ENCODE results near the gene POPDC2. TPM values are rescaled to one million over a fixed set of nuclear protein-coding genes. Genes with fewer than 3 reads are reported as not detected.
A peak's percentile ranks its signal among the peaks of the same experiment; 100 is the strongest.

The POPDC2 gene
- total RNA-seq, 2 donors from 2014 or later = 4.0 to 4.7 TPM

DNA sequence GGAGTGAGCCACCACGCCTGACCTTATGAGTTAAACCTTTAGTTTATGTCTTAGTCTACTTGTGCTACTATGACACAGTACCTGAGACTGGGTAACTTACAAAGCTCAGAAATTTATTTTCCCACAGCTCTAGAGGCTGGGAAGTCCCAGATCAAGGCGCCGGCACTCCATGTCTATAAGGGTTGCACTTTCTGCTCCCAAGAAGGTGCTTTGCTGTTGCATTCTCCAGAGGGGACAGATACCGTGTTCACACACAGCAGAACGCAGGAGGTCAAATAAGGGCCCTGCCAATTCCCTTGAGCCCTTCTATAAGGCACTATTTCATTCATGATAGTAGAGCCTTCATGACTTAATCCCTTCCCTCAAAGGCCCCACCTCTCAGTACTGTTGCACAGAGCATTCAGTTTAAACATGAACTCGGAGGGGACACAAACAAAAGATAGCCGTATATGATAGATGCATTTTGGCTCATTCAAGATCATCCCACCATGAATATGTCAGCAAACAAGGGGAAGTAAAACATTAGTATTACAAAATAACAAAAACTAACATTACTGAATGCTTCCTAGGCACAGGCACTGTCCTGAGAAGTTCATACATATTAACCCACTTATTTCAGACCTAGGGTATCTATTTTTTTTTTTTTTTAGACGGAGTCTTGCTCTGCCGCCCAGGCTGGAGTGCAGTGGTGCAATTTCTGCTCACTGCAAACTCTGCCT is 36.2 kb downstream of the POPDC2 start:
- Mint-ChIP-seq H3K27me3 (no peaks in the 10 kb centered on the region), H3K4me3 (no peak overlapping the region), H3K27ac (no peak overlapping the region), H3K9me3 (no peaks in the 10 kb centered on the region), H3K4me1 (peaks cover 32% of the 10 kb centered on the region), H3K36me3 (ENCODE audit: low read depth) (no peaks in the 10 kb centered on the region)
- no peak for ATAC-seq (replicated peaks)

DNA sequence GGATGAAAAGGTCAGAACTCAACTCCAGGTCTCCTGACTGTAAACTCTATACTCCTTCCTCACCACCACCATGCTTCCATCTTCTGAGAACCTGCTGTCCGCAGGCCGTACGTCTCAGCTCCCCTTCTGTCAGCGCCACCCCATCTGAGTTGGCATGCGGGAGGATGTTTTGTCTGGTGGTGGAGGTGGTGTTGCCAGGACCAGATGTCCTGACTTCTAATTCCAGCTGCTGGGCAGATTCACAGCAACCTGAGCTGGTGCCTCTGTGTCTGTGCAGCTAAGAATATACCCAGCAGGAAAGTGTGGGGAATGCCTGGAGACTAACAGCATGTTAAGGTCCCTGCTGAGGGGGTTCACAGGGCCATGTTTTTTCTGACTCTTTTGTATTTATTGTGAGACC is 39.5 kb downstream of the POPDC2 start:
- H3K27ac Mint-ChIP-seq = no peak overlapping the region
- no peak overlapping the region for H3K4me3 Mint-ChIP-seq
- no peaks in the 10 kb centered on the region for H3K9me3 Mint-ChIP-seq
- peaks cover 5% of the 10 kb centered on the region for H3K4me1 Mint-ChIP-seq
- H3K36me3 Mint-ChIP-seq (ENCODE audit: low read depth) = no peaks in the 10 kb centered on the region
- no peak for ATAC-seq (replicated peaks)
- H3K27me3 Mint-ChIP-seq = no peaks in the 10 kb centered on the region

DNA sequence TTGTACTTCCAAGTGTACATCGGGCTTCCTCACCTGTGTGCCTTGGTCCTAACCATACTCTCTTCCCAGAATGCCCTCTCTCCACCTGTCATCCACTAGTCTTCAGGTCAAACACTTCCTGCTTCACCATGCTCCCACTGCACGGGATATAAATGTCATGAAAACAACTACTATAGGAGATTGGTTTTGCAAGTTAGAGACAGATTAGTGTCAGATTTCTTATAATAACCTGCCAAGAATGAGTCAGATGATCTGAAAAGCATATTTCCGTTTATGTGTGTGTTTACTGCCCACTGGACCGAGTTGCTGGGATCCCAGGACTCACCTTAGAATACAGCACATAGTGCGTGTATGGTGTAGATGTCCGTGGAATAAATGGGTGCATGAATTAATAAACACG is 41.3 kb downstream of the POPDC2 start:
- H3K9me3 Mint-ChIP-seq = no peaks in the 10 kb centered on the region

DNA sequence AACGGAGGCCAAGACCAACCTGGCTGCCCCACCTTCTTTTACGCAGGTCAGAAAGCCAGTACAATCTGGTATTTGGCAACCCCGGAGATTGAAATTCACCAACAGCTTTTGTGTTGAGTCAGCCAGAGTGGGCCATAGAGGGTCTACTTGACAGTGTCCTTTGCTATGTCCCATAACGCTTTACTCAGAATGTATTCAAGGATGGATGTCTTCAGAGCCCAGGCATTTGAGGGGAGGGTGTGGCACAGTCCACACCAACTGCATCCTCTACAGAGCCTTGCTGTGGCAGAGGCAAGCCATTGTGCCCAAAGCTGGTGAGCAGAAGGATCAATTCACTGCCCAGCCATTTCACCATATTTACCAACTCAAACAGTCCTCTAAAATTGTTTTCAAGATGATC is 44.3 kb downstream of the POPDC2 start:
- H3K27ac Mint-ChIP-seq = no peak overlapping the region
- H3K27me3 Mint-ChIP-seq = peaks cover 5% of the 10 kb centered on the region
- no peak for ATAC-seq (replicated peaks)
- no peak overlapping the region for H3K4me3 Mint-ChIP-seq
- no peaks in the 10 kb centered on the region for H3K36me3 Mint-ChIP-seq (ENCODE audit: low read depth)
- no peaks in the 10 kb centered on the region for H3K9me3 Mint-ChIP-seq
- H3K4me1 Mint-ChIP-seq = no peaks in the 10 kb centered on the region

More for the DNA sequence above, 41.3 kb downstream of the POPDC2 start:
- no peaks in the 10 kb centered on the region for H3K27me3 Mint-ChIP-seq
- no peaks in the 10 kb centered on the region for H3K36me3 Mint-ChIP-seq (ENCODE audit: low read depth)
- no peaks in the 10 kb centered on the region for H3K4me1 Mint-ChIP-seq
- H3K4me3 Mint-ChIP-seq = no peak overlapping the region
- H3K27ac Mint-ChIP-seq = no peak overlapping the region
- ATAC-seq (replicated peaks) = no peak

DNA sequence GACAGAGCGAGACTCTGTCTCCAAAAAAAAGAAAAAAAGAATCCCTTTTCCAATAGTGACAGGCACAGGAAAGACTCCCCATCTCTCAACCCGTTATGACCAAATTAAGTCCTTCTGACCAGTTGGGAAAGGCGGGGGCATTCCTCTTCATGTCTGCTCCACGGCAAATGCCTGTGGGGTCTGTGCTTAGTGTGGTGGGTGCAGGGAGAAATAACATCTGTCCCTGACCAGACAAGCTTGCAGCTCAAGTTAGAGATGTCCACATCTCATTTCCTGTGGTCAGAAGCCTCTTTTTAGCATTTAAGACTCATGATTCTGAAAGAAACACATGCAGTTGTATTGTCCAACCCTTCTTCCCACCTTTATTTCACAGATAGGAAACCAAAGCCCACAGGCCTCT is 46.5 kb downstream of the POPDC2 start:
- no peaks in the 10 kb centered on the region for H3K9me3 Mint-ChIP-seq
- peaks cover 5% of the 10 kb centered on the region for H3K27me3 Mint-ChIP-seq
- H3K36me3 Mint-ChIP-seq (ENCODE audit: low read depth) = no peaks in the 10 kb centered on the region
- H3K4me3 Mint-ChIP-seq = no peak overlapping the region
- no peak overlapping the region for H3K27ac Mint-ChIP-seq
- no peaks in the 10 kb centered on the region for H3K4me1 Mint-ChIP-seq
- ATAC-seq (replicated peaks) = no peak

DNA sequence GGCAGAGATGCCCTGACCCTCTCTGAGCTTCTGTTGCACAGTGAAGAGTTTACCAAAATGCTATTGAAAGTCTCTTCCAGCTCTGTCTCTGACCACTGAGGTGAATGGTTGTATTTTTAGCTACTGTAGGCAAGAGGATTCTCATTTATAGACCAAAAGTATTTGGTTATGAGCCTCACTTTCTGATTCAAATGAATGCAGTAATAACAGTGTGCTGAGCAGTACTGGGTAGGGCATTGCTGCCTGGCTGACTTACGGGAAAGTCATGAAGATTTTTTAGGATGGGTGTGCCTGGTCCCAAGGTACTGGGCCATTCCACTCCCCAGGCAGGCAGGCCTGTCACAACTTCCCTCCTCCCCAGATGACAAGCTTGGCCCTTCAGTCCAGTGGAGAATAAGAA is 47.2 kb downstream of the POPDC2 start:
- Mint-ChIP-seq H3K27me3 (peaks cover 5% of the 10 kb centered on the region), H3K4me3 (no peak overlapping the region), H3K4me1 (no peaks in the 10 kb centered on the region), H3K9me3 (no peaks in the 10 kb centered on the region), H3K27ac (no peak overlapping the region), H3K36me3 (ENCODE audit: low read depth) (no peaks in the 10 kb centered on the region)
- ATAC-seq (replicated peaks) = no peak

DNA sequence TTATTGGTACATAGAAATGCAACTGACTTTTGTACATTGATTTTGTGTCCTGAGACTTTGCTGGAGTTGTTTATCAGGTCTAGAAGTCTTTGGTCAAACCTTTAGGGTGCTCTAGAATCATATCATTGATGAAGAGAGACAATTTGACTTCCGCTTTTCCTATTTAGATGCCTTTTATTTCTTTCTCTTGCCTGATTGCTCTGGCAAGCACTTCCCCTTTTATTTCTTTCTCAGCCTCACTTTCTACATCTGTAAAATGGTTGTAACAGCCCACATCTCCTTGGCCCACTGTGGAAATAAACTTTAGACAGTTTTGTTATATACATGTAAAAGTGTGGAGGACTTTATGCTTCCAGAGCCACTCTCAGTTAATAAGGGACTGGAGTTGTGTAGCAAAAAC is 48.7 kb downstream of the POPDC2 start:
- no peak for ATAC-seq (replicated peaks)
- Mint-ChIP-seq H3K4me1 (no peaks in the 10 kb centered on the region), H3K27me3 (peaks cover 5% of the 10 kb centered on the region), H3K27ac (no peak overlapping the region), H3K4me3 (no peak overlapping the region), H3K9me3 (no peaks in the 10 kb centered on the region), H3K36me3 (ENCODE audit: low read depth) (no peaks in the 10 kb centered on the region)

DNA sequence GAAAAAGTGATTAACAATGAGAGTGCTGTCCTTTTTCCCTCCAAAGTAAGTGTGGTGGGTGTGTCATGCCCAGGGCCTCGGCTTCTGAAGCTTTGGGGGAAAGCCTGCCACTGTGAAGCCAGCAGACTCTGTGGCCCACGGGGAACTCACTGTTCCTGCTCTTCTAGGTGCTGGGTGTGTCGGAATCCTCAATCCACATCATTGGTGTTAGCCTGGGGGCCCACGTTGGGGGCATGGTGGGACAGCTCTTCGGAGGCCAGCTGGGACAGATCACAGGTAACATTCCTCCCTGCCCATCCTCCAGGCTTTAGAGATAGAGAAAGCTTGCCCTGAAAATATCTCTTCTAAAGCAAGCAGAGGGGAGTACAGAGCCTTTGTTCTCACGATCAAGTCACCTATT is 51.1 kb downstream of the POPDC2 start:
- no peak for ATAC-seq (replicated peaks)
- H3K4me3 Mint-ChIP-seq = no peak overlapping the region

DNA sequence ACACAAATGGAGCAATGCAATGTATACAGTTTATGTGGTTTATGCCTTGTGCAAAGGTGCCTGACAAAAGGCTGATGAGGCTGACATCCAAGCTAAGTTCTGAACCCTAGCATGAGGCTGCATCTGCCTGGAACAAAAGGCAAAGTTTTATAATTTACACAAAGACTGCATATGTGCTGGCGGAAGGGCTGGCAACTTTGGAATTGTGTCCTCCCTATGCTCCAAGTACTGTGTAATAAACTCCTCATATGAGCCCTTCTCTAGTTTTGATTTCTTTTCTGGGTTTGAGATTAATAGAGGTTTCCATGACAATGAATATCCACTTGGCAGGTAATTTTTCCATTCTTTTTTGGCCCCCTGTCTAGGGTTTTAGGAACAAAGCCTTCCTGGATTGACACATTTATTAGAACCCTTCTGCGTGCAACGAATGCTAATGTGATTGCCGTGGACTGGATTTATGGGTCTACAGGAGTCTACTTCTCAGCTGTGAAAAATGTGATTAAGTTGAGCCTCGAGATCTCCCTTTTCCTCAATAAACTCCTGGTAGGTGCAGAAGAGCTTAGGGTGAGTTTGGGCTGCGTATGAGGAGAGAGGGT is 51.9 kb downstream of the POPDC2 start:
- H3K27ac Mint-ChIP-seq = no peak overlapping the region
- H3K36me3 Mint-ChIP-seq (ENCODE audit: low read depth) = no peaks in the 10 kb centered on the region
- H3K9me3 Mint-ChIP-seq = no peaks in the 10 kb centered on the region
- H3K4me1 Mint-ChIP-seq = peaks cover 4% of the 10 kb centered on the region
- H3K4me3 Mint-ChIP-seq = no peak overlapping the region
- peaks cover 5% of the 10 kb centered on the region for H3K27me3 Mint-ChIP-seq
- ATAC-seq (replicated peaks) = no peak

More for the DNA sequence above, 51.1 kb downstream of the POPDC2 start:
- H3K36me3 Mint-ChIP-seq (ENCODE audit: low read depth) = no peaks in the 10 kb centered on the region
- peaks cover 5% of the 10 kb centered on the region for H3K27me3 Mint-ChIP-seq
- peaks cover 1% of the 10 kb centered on the region for H3K4me1 Mint-ChIP-seq
- no peaks in the 10 kb centered on the region for H3K9me3 Mint-ChIP-seq
- no peak overlapping the region for H3K27ac Mint-ChIP-seq

DNA sequence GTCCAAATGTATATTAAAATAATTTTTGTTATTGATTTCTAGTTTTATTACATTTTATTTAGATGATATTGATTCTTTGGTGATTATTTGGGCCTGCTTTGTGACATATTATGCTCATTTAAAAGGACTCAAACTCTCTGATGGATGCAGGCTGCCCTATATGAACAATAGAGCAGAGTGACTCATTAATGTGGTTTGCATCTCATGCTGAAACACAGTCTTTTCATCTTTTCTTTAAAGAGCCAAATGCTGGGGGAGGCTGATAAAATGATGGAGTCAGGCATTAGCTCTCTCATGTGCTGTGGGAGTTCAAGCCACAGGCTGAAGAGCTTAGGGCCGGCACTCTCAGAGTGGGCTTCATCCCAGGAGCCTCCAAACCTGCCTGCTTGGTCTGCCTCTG is 55.5 kb downstream of the POPDC2 start:
- Mint-ChIP-seq H3K27me3 (peaks cover under 1% of the 10 kb centered on the region), H3K4me1 (peaks cover 5% of the 10 kb centered on the region), H3K27ac (no peak overlapping the region), H3K9me3 (no peaks in the 10 kb centered on the region), H3K4me3 (no peak overlapping the region), H3K36me3 (ENCODE audit: low read depth) (no peaks in the 10 kb centered on the region)
- ATAC-seq (replicated peaks) = peak; percentile 78

DNA sequence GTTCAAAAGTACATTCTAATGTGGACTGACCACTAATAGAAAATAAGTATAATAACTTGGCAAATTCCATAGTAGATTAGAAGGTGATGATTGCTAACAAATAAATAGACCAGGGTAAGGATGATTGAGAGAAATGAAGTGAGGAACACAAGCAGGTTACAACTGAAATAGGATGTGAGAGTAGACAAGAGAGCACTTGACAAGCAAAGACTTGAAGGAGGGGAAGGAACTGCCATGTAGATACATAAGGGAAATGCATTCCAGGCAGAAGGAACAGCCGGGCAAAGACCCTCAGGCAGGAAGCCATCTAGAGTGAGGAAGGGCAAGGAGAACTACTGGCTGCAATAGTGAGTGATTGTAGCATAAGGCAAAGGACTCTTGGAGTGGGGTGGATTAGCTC is 57.7 kb downstream of the POPDC2 start:
- peaks cover 16% of the 10 kb centered on the region for H3K4me1 Mint-ChIP-seq
- H3K9me3 Mint-ChIP-seq = no peaks in the 10 kb centered on the region
- H3K4me3 Mint-ChIP-seq = no peak overlapping the region
- H3K27ac Mint-ChIP-seq = no peak overlapping the region
- ATAC-seq (replicated peaks) = no peak
- no peaks in the 10 kb centered on the region for H3K36me3 Mint-ChIP-seq (ENCODE audit: low read depth)
- peaks cover 3% of the 10 kb centered on the region for H3K27me3 Mint-ChIP-seq

DNA sequence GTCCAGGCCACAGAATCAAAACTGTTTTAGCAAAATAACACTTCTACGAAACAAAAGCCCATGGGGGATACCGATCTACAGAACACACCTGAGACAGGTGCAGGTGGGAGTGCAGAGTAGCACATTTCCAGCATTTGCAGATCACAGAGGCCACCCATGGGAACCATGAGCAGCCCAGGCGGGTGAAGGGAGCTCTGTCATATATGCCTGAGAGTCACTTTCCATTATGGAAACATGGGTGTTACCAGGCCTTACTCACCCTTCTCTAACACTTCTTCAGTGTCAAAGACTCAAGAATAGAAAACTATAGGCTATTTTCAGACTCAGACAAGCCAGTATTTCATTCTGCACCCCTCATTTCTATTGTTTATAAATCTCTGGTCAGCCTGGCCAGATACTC is 59.2 kb downstream of the POPDC2 start:
- Mint-ChIP-seq H3K36me3 (ENCODE audit: low read depth) (no peaks in the 10 kb centered on the region), H3K27me3 (peaks cover 3% of the 10 kb centered on the region), H3K27ac (peak overlapping the region; percentile 81), H3K4me3 (peak overlapping the region; percentile 45), H3K4me1 (peaks cover 20% of the 10 kb centered on the region), H3K9me3 (no peaks in the 10 kb centered on the region)
- peak; percentile 60 for ATAC-seq (replicated peaks)

DNA sequence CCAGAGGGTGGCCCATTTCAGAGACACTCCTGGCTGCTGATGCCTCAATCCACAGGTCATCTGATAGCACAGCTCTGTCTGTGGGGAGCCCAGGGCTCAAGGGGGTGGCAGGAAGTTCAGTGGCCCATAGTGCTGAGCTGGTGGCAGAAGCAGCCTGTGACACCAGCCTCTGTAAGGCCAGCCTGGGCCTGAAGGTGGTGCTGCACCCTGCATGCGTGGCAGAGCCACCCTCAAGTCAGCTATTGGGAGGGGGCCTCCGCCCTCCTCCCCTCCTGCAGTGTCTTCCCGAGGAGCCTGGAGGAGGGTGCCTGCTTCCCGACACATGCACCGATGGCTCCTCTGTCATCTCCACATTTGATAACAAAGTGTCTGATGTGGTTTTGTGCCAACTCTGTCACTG is 59.7 kb downstream of the POPDC2 start:
- H3K36me3 Mint-ChIP-seq (ENCODE audit: low read depth) = no peaks in the 10 kb centered on the region
- peaks cover 22% of the 10 kb centered on the region for H3K4me1 Mint-ChIP-seq
- H3K27ac Mint-ChIP-seq = peak overlapping the region; percentile 81
- H3K9me3 Mint-ChIP-seq = no peaks in the 10 kb centered on the region
- ATAC-seq (replicated peaks) = peak; percentile 61
- peak overlapping the region; percentile 45 for H3K4me3 Mint-ChIP-seq
- H3K27me3 Mint-ChIP-seq = peaks cover 3% of the 10 kb centered on the region

DNA sequence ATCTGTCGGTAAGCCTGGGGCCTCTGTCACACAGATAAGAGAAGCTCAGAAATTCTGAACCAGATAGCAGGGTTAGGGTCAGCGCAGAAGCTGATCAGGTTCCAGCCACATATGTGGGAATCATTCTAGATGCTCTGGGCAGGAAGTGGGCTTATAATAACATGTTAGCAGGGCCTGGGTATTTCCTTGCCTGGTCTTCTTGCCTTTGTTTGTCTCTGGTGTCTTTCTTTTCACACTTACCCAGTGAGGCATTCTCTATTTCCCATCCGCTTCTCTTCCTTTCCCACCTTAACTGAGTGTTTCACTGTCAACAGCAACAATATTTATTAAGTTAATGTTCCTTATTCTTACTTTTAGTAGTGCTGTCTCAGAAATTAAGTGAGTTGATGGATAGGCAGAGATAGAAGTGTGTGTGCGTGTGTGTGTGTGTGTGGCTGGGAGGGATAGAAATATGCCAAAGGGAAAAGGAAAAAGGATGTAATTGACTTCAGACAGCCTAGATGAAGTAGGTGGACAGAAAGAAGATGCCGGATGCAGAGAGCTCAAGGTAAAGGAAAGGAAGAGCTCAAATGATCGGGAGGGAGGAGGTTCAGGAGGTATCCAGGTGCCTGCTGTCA is 60.7 kb downstream of the POPDC2 start:
- H3K36me3 Mint-ChIP-seq (ENCODE audit: low read depth) = no peaks in the 10 kb centered on the region
- H3K27ac Mint-ChIP-seq = peak overlapping the region; percentile 81
- peaks cover 3% of the 10 kb centered on the region for H3K27me3 Mint-ChIP-seq
- ATAC-seq (replicated peaks) = no peak
- no peaks in the 10 kb centered on the region for H3K9me3 Mint-ChIP-seq
- peaks cover 22% of the 10 kb centered on the region for H3K4me1 Mint-ChIP-seq
- peak overlapping the region; percentile 45 for H3K4me3 Mint-ChIP-seq

DNA sequence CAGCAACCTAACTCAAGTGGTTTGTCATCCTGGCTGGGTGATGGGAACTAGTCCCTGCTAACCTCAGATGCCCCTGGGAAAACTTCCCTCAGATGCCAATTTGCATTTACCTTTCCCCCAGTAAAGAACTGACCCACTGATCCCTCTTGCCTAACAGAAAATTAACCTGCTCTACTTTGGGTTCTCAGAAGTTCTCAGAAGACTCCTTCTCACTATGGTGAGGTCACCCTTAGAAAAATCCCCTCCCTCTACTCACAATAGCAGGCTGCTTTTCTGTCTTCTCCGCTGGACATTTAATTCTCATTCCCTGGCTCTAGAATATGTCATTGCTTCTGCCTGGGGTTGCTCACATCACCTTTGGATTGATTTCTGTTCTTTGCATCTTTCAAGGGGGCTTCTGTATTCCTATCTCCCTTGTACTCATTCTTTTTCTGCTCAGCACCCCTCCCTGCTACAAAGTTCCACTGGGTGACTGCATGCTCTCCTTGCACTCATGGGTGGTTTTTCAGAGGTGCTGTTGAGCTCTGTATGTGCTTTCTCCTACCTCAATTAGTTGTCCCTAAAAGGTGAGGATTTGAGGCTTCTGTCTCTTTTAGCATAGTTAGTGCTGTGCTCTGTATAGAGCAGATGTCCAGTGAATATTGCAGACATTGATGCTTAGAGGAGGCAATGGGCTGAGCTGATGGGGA is 61.8 kb downstream of the POPDC2 start:
- no peaks in the 10 kb centered on the region for H3K36me3 Mint-ChIP-seq (ENCODE audit: low read depth)
- peak overlapping the region; percentile 45 for H3K4me3 Mint-ChIP-seq
- no peaks in the 10 kb centered on the region for H3K9me3 Mint-ChIP-seq
- H3K4me1 Mint-ChIP-seq = peaks cover 18% of the 10 kb centered on the region
- ATAC-seq (replicated peaks) = peak; percentile 77
- H3K27me3 Mint-ChIP-seq = peaks cover 3% of the 10 kb centered on the region
- peak overlapping the region; percentile 81 for H3K27ac Mint-ChIP-seq
